GM23338 (cell line): Measurements from ENCODE around the gene FAM20A. TPM values are rescaled to one million over a fixed set of nuclear protein-coding genes. Genes with fewer than 3 reads are reported as not detected.

Experiments used
- ATAC-seq: fragments of 200-7000 bp; cut with Tn5 transposase; 3 replicates; pipeline ENCODE4 v1.9.1; 2020
- DNase-seq: peaks from one replicate; pipeline ENCODE4 v3.0.0-alpha.2; 2015; ENCODE audit warnings: low spot score
- H2AFZ ChIP-seq: fragments of 200-600 bp; sonication (generic); 2 replicates; pipeline ENCODE4 v1.8.0; 2016; ENCODE audit warnings: antibody characterized with exemption, mild to moderate bottlenecking, moderate library complexity
- H3F3A ChIP-seq: fragments of 200-600 bp; sonication (generic); replicated peaks from 2 replicates; pipeline ENCODE4 v1.8.0; 2017; ENCODE audit warnings: antibody characterized with exemption, mixed run types, low read depth
- H3K27ac ChIP-seq: fragments of 200-600 bp; sonication (generic); 2 replicates; pipeline ENCODE4 v1.6.1; 2016; ENCODE audit warnings: low read depth
- H3K27me3 ChIP-seq: fragments of 200-600 bp; sonication (generic); 2 replicates; pipeline ENCODE4 v1.8.0; 2016; ENCODE audit warnings: mild to moderate bottlenecking, mixed run types, moderate library complexity; ENCODE audit not compliant: insufficient read depth
- H3K36me3 ChIP-seq: fragments of 200-600 bp; sonication (generic); 2 replicates; pipeline ENCODE4 v1.8.0; 2016; ENCODE audit warnings: mild to moderate bottlenecking; ENCODE audit not compliant: insufficient read depth
- H3K4me1 ChIP-seq: fragments of 200-600 bp; sonication (generic); 2 replicates; pipeline ENCODE4 v1.8.0; 2016; ENCODE audit warnings: mild to moderate bottlenecking, moderate library complexity; ENCODE audit not compliant: insufficient read depth
- H3K4me2 ChIP-seq: fragments of 200-600 bp; sonication (generic); 2 replicates; pipeline ENCODE4 v1.7.1; 2017; ENCODE audit warnings: mixed run types
- H3K4me3 ChIP-seq: fragments of 200-600 bp; sonication (generic); 2 replicates; pipeline ENCODE4 v1.6.1; 2016; ENCODE audit warnings: mixed run types
- H3K79me2 ChIP-seq: fragments of 200-600 bp; sonication (generic); replicated peaks from 2 replicates; pipeline ENCODE4 v1.8.0; 2017; ENCODE audit warnings: mild to moderate bottlenecking; ENCODE audit not compliant: insufficient read depth
- H3K9me2 ChIP-seq: fragments of 200-600 bp; sonication (generic); 2 replicates; pipeline ENCODE4 v1.8.0; 2017; ENCODE audit not compliant: insufficient read depth
- H4K20me1 ChIP-seq: fragments of 200-600 bp; sonication (generic); replicated peaks from 2 replicates; pipeline ENCODE4 v1.8.0; 2017; ENCODE audit warnings: mild to moderate bottlenecking; ENCODE audit not compliant: insufficient read depth
- H3K27ac Mint-ChIP-seq: 2 replicates; pipeline ENCODE4 v1.8.0; 2020; ENCODE audit warnings: inconsistent platforms, mild to moderate bottlenecking, moderate library complexity, mixed read lengths
- H3K27me3 Mint-ChIP-seq: 3 replicates; pipeline ENCODE4 v1.8.0; 2022; ENCODE audit warnings: low read depth, mild to moderate bottlenecking, moderate library complexity, mixed read lengths, inconsistent platforms; ENCODE audit not compliant: insufficient read depth, poor library complexity
- H3K36me3 Mint-ChIP-seq: 3 replicates; pipeline ENCODE4 v1.8.0; 2021; ENCODE audit warnings: low read depth, mild to moderate bottlenecking, inconsistent platforms, moderate library complexity, mixed read lengths
- H3K4me1 Mint-ChIP-seq: 3 replicates; pipeline ENCODE4 v1.8.0; 2020; ENCODE audit warnings: mild to moderate bottlenecking, inconsistent platforms, mixed read lengths
- H3K4me3 Mint-ChIP-seq: 3 replicates; pipeline ENCODE4 v1.8.0; 2021; ENCODE audit warnings: moderate library complexity, mild to moderate bottlenecking, inconsistent platforms, mixed read lengths
- H3K9me3 Mint-ChIP-seq: 3 replicates; pipeline ENCODE4 v1.8.0; 2020; ENCODE audit warnings: moderate library complexity, mild to moderate bottlenecking, inconsistent platforms, mixed read lengths
- CREB1 ChIP-seq: fragments of 250-450 bp; sonication (Bioruptor Pico); IDR thresholded peaks from 2 replicates; pipeline ENCODE4 v1.5.0; 2020; ENCODE audit warnings: low read depth, mild to moderate bottlenecking, moderate library complexity
- CTCF ChIP-seq, 2 experiments: fragments of 200-600 bp in 1 of 2; sonication (generic) in 1 of 2; conservative IDR thresholded peaks; 2 replicates each; pipeline versions ENCODE4 v1.5.1 to v1.6.1; 2016 to 2017; ENCODE audit warnings: antibody characterized with exemption in 2 of 2, low read depth in 2 of 2, mild to moderate bottlenecking in 2 of 2, moderate library complexity in 1 of 2
- ETS1 ChIP-seq: IDR thresholded peaks from 2 replicates; pipeline ENCODE4 v1.6.1; 2016; ENCODE audit warnings: antibody characterized with exemption
- EZH2 ChIP-seq: fragments of 200-600 bp; sonication (generic); IDR thresholded peaks from one replicate; pipeline ENCODE4 v1.8.0; 2017; ENCODE audit warnings: antibody characterized with exemption, mild to moderate bottlenecking, low read depth; ENCODE audit not compliant: unreplicated experiment
- EZH2phosphoT487 ChIP-seq: fragments of 200-600 bp; sonication (generic); IDR thresholded peaks from one replicate; pipeline ENCODE4 v1.8.1; 2018; ENCODE audit warnings: antibody characterized with exemption; ENCODE audit not compliant: unreplicated experiment
- JUNB ChIP-seq: IDR thresholded peaks from one replicate; pipeline ENCODE4 v1.6.1; 2016; ENCODE audit warnings: antibody characterized with exemption; ENCODE audit not compliant: unreplicated experiment
- NANOG ChIP-seq: IDR thresholded peaks from 2 replicates; pipeline ENCODE4 v1.6.1; 2016; ENCODE audit warnings: antibody characterized with exemption, borderline replicate concordance
- POLR2AphosphoS5 ChIP-seq: IDR thresholded peaks from 2 replicates; pipeline ENCODE4 v1.6.1; 2016; ENCODE audit warnings: antibody characterized with exemption, low read depth
- ZNF114 ChIP-seq: fragments of 250-450 bp; sonication (Bioruptor Pico); IDR thresholded peaks from 2 replicates; pipeline ENCODE4 v1.5.0; 2020; ENCODE audit warnings: mild to moderate bottlenecking, moderate library complexity
- ZNF331 ChIP-seq: fragments of 250-450 bp; sonication (Bioruptor Pico); IDR thresholded peaks from 2 replicates; pipeline ENCODE4 v1.5.0; 2020; ENCODE audit warnings: low read depth, mild to moderate bottlenecking, moderate library complexity
- polyA plus RNA-seq: library from polyadenylated mRNA; unstranded; fragments of >200 nt; fragmentation: Nextera tagmentation; extraction: Ambion mirVana; gene quantifications from 2 replicates; pipeline ENCODE4 v1.2.1, GENCODE V29; 2016
- total RNA-seq: library from RNA; depleted of rRNA; stranded (reverse); fragments of >200 nt; shearing (Covaris generic); gene quantifications from 2 replicates; pipeline ENCODE4 v1.2.3, GENCODE V29; 2014

The FAM20A gene
- total and polyA plus RNA-seq, 2 experiments from 2014 or later: 1.3 to 1.6 TPM

GRCh38 chr17:68608515-68609130 lies 7.5 kb upstream of the FAM20A start:
- H3K27me3 Mint-ChIP-seq: peaks cover 5% of the 10 kb centered on the region
- H3K9me3 Mint-ChIP-seq: peaks cover 32% of the 10 kb centered on the region

GRCh38 chr17:68606451-68607307 lies 5.5 kb upstream of the FAM20A start:
- H4K20me1 ChIP-seq: no peaks in the 10 kb centered on the region
- peaks cover 11% of the 10 kb centered on the region; the same call in 1 of the 2 replicates for H3K9me2 ChIP-seq
- no peak overlapping the region for H3K4me3 ChIP-seq
- H3K27me3 ChIP-seq: peaks cover 13% of the 10 kb centered on the region
- peaks cover 32% of the 10 kb centered on the region for H3K9me3 Mint-ChIP-seq
- peaks cover 16% of the 10 kb centered on the region for H3K27me3 Mint-ChIP-seq
- no peak for DNase-seq
- H2AFZ ChIP-seq: no peak overlapping the region
- H3K27ac Mint-ChIP-seq: no peak overlapping the region
- H3K36me3 Mint-ChIP-seq: peaks cover 23% of the 10 kb centered on the region; the same call in 2 of the 3 replicates
- no peak overlapping the region for H3K4me3 Mint-ChIP-seq
- no peak overlapping the region for H3K27ac ChIP-seq
- H3K4me1 ChIP-seq: peaks cover 26% of the 10 kb centered on the region
- peaks cover 8% of the 10 kb centered on the region; the same call in 1 of the 2 replicates for H3K36me3 ChIP-seq
- peaks cover 18% of the 10 kb centered on the region for H3K4me1 Mint-ChIP-seq
- no peak overlapping the region for H3K4me2 ChIP-seq
- no peaks in the 10 kb centered on the region; the same call in 1 of the 2 replicates for H3K79me2 ChIP-seq
- ATAC-seq: no peak
- no peaks in the 10 kb centered on the region for H3F3A ChIP-seq
- TF ChIP-seq CTCF (conservative IDR thresholded peaks at IDR 0.05; ENCODE audit: low read depth in 2 of 2): no peak
- TF ChIP-seq POLR2AphosphoS5: no peak
- TF ChIP-seq EZH2phosphoT487: no peak
- no peak for TF ChIP-seq ZNF114 (CRISPR knock-in tag)
- no peak for TF ChIP-seq EZH2
- no peak for TF ChIP-seq JUNB

More at GRCh38 chr17:68608515-68609130, 7.5 kb upstream of the FAM20A start:
- Histone ChIP-seq H3K4me3 (no peak overlapping the region), H3K4me2 (no peak overlapping the region), H3F3A (no peaks in the 10 kb centered on the region), H2AFZ (no peak overlapping the region), H3K9me2 (peaks cover 6% of the 10 kb centered on the region; the same call in 1 of the 2 replicates), H3K27ac (no peak overlapping the region), H3K4me1 (peaks cover 10% of the 10 kb centered on the region), H3K36me3 (peaks cover 8% of the 10 kb centered on the region; the same call in 1 of the 2 replicates), H4K20me1 (no peaks in the 10 kb centered on the region), H3K79me2 (no peaks in the 10 kb centered on the region), H3K27me3 (no peaks in the 10 kb centered on the region)
- ATAC-seq (no peak), DNase-seq (no peak)
- TF ChIP-seq EZH2phosphoT487: no peak
- TF ChIP-seq CREB1 (CRISPR knock-in tag): no peak
- TF ChIP-seq JUNB: no peak
- TF ChIP-seq ETS1: no peak
- TF ChIP-seq ZNF331 (CRISPR knock-in tag): no peak
- no peak for TF ChIP-seq ZNF114 (CRISPR knock-in tag)
- no peak for TF ChIP-seq NANOG
- Mint-ChIP-seq H3K27ac (no peak overlapping the region), H3K4me3 (no peak overlapping the region), H3K36me3 (peaks cover 23% of the 10 kb centered on the region; the same call in 2 of the 3 replicates), H3K4me1 (peaks cover 7% of the 10 kb centered on the region)
